H9 (cell line): ENCODE results near the gene CFAP45. TPM values are rescaled to one million over a fixed set of nuclear protein-coding genes. Genes with fewer than 3 reads are reported as not detected.

Experiments
- DNase-seq: peaks from one replicate; pipeline ENCODE4 v3.0.0-alpha.2; 2017
- H2AFZ ChIP-seq: one replicate; pipeline ENCODE4 v1.6.1; 2013; ENCODE audit warnings: mild to moderate bottlenecking, low read length, control low read depth, moderate library complexity
- H2AK5ac ChIP-seq: 2 replicates; pipeline ENCODE4 v1.6.1; 2013; ENCODE audit warnings: low read length, control low read depth, mixed read lengths; ENCODE audit not compliant: insufficient read length
- H2BK120ac ChIP-seq: one replicate; pipeline ENCODE4 v1.6.1; 2013; ENCODE audit warnings: low read depth, mild to moderate bottlenecking, low read length, control low read depth, inconsistent platforms; ENCODE audit not compliant: poor library complexity, severe bottlenecking
- H2BK12ac ChIP-seq: 2 replicates; pipeline ENCODE4 v1.6.1; 2013; ENCODE audit warnings: low read length, control low read depth, mixed read lengths, low read depth; ENCODE audit not compliant: insufficient read length
- H2BK15ac ChIP-seq: 2 replicates; pipeline ENCODE4 v1.6.1; 2013; ENCODE audit warnings: low read depth, low read length, control low read depth
- H2BK20ac ChIP-seq: one replicate; pipeline ENCODE4 v1.6.1; 2013; ENCODE audit warnings: low read depth, mild to moderate bottlenecking, low read length, control low read depth, inconsistent platforms; ENCODE audit not compliant: poor library complexity, severe bottlenecking
- H2BK5ac ChIP-seq: 2 replicates; pipeline ENCODE4 v1.6.1; 2013; ENCODE audit warnings: low read length, control low read depth, mixed read lengths; ENCODE audit not compliant: insufficient read length
- H3K14ac ChIP-seq: 2 replicates; pipeline ENCODE4 v1.6.1; 2013; ENCODE audit warnings: low read length, control low read depth; ENCODE audit not compliant: insufficient read depth
- H3K18ac ChIP-seq: 2 replicates; pipeline ENCODE4 v1.6.1; 2013; ENCODE audit warnings: low read depth, mild to moderate bottlenecking, mixed read lengths, low read length, control low read depth; ENCODE audit not compliant: insufficient read length
- H3K23ac ChIP-seq: 2 replicates; pipeline ENCODE4 v1.6.1; 2013; ENCODE audit warnings: low read length, control low read depth, mixed read lengths, low read depth; ENCODE audit not compliant: insufficient read length
- H3K23me2 ChIP-seq: 2 replicates; pipeline ENCODE4 v1.6.1; 2013; ENCODE audit warnings: low read depth, mild to moderate bottlenecking, mixed read lengths, low read length, control low read depth; ENCODE audit not compliant: insufficient read length, poor library complexity, severe bottlenecking
- H3K27ac ChIP-seq: 2 replicates; pipeline ENCODE4 v1.5.1; 2013; ENCODE audit warnings: low read length, control low read depth, mixed read lengths, low read depth; ENCODE audit not compliant: insufficient read length
- H3K27me3 ChIP-seq: 2 replicates; pipeline ENCODE4 v1.6.1; 2013; ENCODE audit warnings: low read length, control low read depth, inconsistent platforms; ENCODE audit not compliant: insufficient read depth
- H3K4ac ChIP-seq: 2 replicates; pipeline ENCODE4 v1.6.1; 2013; ENCODE audit warnings: low read depth, mild to moderate bottlenecking, control low read depth, inconsistent platforms, low read length, moderate library complexity
- H3K4me1 ChIP-seq: 2 replicates; pipeline ENCODE4 v1.6.1; 2013; ENCODE audit warnings: low read length, control low read depth, inconsistent platforms; ENCODE audit not compliant: insufficient read depth
- H3K4me2 ChIP-seq: 2 replicates; pipeline ENCODE4 v1.6.1; 2013; ENCODE audit warnings: low read length, control low read depth, mixed read lengths; ENCODE audit not compliant: insufficient read length, insufficient read depth
- H3K56ac ChIP-seq: 2 replicates; pipeline ENCODE4 v1.6.1; 2013; ENCODE audit warnings: low read depth, mild to moderate bottlenecking, mixed read lengths, low read length, control low read depth; ENCODE audit not compliant: insufficient read length
- H3K79me1 ChIP-seq: 2 replicates; pipeline ENCODE4 v1.6.1; 2013; ENCODE audit warnings: low read depth, mild to moderate bottlenecking, moderate library complexity, low read length, control low read depth, inconsistent platforms; ENCODE audit not compliant: insufficient read depth, poor library complexity, severe bottlenecking
- H3K79me2 ChIP-seq: 2 replicates; pipeline ENCODE4 v1.6.1; 2013; ENCODE audit warnings: low read length, control low read depth, inconsistent platforms; ENCODE audit not compliant: insufficient read depth
- H3K9ac ChIP-seq: 2 replicates; pipeline ENCODE4 v1.6.1; 2013; ENCODE audit warnings: low read length, control low read depth, mixed read lengths; ENCODE audit not compliant: insufficient read length; ENCODE audit errors: extremely low read depth
- H3K9me3 ChIP-seq: one replicate; pipeline ENCODE4 v1.6.1; 2013; ENCODE audit warnings: low read depth, low read length, inconsistent platforms; ENCODE audit not compliant: control insufficient read depth
- H3T11ph ChIP-seq: one replicate; pipeline ENCODE4 v1.6.1; 2013; ENCODE audit warnings: mild to moderate bottlenecking, low read length, control low read depth, inconsistent platforms
- H4K20me1 ChIP-seq: one replicate; pipeline ENCODE4 v1.6.1; 2013; ENCODE audit not compliant: control insufficient read depth, insufficient read length, insufficient read depth
- H4K5ac ChIP-seq: 2 replicates; pipeline ENCODE4 v1.6.1; 2013; ENCODE audit warnings: low read depth, mild to moderate bottlenecking, mixed read lengths, low read length, control low read depth; ENCODE audit not compliant: insufficient read length
- H4K8ac ChIP-seq: replicated peaks from 2 replicates; pipeline ENCODE4 v1.6.1; 2013; ENCODE audit warnings: low read length, control low read depth, mixed read lengths, low read depth; ENCODE audit not compliant: insufficient read length
- H4K91ac ChIP-seq: 2 replicates; pipeline ENCODE4 v1.6.1; 2013; ENCODE audit warnings: low read depth, mild to moderate bottlenecking, moderate library complexity, mixed read lengths, low read length, control low read depth; ENCODE audit not compliant: insufficient read length
- H3K27ac Mint-ChIP-seq, 3 experiments: 2 replicates in 2 of 3; 3 replicates in 1 of 3; pipeline ENCODE4 v1.8.0; 2020 to 2021; ENCODE audit warnings: mixed read lengths in 3 of 3, mild to moderate bottlenecking in 1 of 3, moderate library complexity in 1 of 3
- H3K27me3 Mint-ChIP-seq: 2 replicates; pipeline ENCODE4 v1.8.0; 2021; ENCODE audit warnings: low read depth, mild to moderate bottlenecking, moderate library complexity, mixed read lengths
- H3K36me3 Mint-ChIP-seq, 3 experiments: 2 replicates in 2 of 3; 3 replicates in 1 of 3; pipeline ENCODE4 v1.8.0; 2020 to 2021; ENCODE audit warnings: low read depth in 3 of 3, mixed read lengths in 3 of 3; ENCODE audit not compliant: insufficient read depth in 1 of 3
- H3K4me1 Mint-ChIP-seq, 2 experiments: 2 replicates each; pipeline ENCODE4 v1.8.0; 2020; ENCODE audit warnings: mixed read lengths in 2 of 2
- H3K4me3 Mint-ChIP-seq, 2 experiments: 2 replicates in 1 of 2; 3 replicates in 1 of 2; pipeline ENCODE4 v1.8.0; 2020 to 2021; ENCODE audit warnings: mild to moderate bottlenecking in 2 of 2, mixed read lengths in 2 of 2, moderate library complexity in 1 of 2
- H3K9me3 Mint-ChIP-seq, 2 experiments: 2 replicates in 1 of 2; 3 replicates in 1 of 2; pipeline ENCODE4 v1.8.0; 2020; ENCODE audit warnings: mild to moderate bottlenecking in 2 of 2, mixed read lengths in 2 of 2, moderate library complexity in 1 of 2
- WGBS: extraction: QIAGEN DNeasy Blood & Tissue Kit; methylation state at CpG from one replicate; pipeline ENCODE4 v1.1.7; 2013; ENCODE audit warnings: missing lambda C conversion rate, low lambda C conversion rate, mixed read lengths; ENCODE audit not compliant: insufficient read length; ENCODE audit errors: extremely low coverage; 5-methylcytosine and 5-hydroxymethylcytosine counted together
- total RNA-seq: library from RNA; stranded (reverse); gene quantifications from 2 replicates; pipeline ENCODE4 v1.2.1, GENCODE V29; 2021
- TF ChIP-seq, protein P1 (sequence below): fragments of 200-600 bp; sonication (generic); conservative IDR thresholded peaks from 3 replicates; pipeline ENCODE4 v1.8.0; 2021; ENCODE audit warnings: antibody characterized with exemption, mild to moderate bottlenecking

The CFAP45 gene
- total RNA-seq, 1 experiment from 2014 or later: 0.85 TPM

GRCh38 chr1:159943908-159944622 is 44.1 kb upstream of the CFAP45 start:
- no peaks in the 10 kb centered on the region for H3K79me2 ChIP-seq
- H2BK20ac ChIP-seq: no peak overlapping the region
- H3K4me1 ChIP-seq: no peaks in the 10 kb centered on the region; the same call in 1 of the 2 replicates
- H2BK15ac ChIP-seq: no peak overlapping the region
- Mint-ChIP-seq H3K4me1 (peaks cover 29 to 56% of the 10 kb centered on the region in 2 experiments), H3K36me3 (peaks cover 4 to 13% (median 8%) of the 10 kb centered on the region in 3 experiments; a peak in 6 of 7 replicates), H3K9me3 (no peaks in the 10 kb centered on the region), H3K4me3 (peak overlapping the region in 1 of 2 experiments; percentile 92; a peak in 2 of 5 replicates), H3K27ac (0 out of 7 replicates have a peak overlapping the region, but pooled peaks of 1 of the 3 experiments have one; percentile 56), H3K27me3 (peaks cover 3% of the 10 kb centered on the region)
- H4K91ac ChIP-seq: no peak overlapping the region
- H3K4ac ChIP-seq: no peak overlapping the region
- no peak overlapping the region for H3K23ac ChIP-seq
- TF ChIP-seq, protein P1, sequence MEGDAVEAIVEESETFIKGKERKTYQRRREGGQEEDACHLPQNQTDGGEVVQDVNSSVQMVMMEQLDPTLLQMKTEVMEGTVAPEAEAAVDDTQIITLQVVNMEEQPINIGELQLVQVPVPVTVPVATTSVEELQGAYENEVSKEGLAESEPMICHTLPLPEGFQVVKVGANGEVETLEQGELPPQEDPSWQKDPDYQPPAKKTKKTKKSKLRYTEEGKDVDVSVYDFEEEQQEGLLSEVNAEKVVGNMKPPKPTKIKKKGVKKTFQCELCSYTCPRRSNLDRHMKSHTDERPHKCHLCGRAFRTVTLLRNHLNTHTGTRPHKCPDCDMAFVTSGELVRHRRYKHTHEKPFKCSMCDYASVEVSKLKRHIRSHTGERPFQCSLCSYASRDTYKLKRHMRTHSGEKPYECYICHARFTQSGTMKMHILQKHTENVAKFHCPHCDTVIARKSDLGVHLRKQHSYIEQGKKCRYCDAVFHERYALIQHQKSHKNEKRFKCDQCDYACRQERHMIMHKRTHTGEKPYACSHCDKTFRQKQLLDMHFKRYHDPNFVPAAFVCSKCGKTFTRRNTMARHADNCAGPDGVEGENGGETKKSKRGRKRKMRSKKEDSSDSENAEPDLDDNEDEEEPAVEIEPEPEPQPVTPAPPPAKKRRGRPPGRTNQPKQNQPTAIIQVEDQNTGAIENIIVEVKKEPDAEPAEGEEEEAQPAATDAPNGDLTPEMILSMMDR: no peak
- H3K27ac ChIP-seq: no peak overlapping the region
- peaks cover 10% of the 10 kb centered on the region for H3K23me2 ChIP-seq
- WGBS: no CpG with 5 or more reads among the region's 9 CpGs
- H4K5ac ChIP-seq: no peak overlapping the region
- H3K79me1 ChIP-seq: no peaks in the 10 kb centered on the region
- H3K4me2 ChIP-seq: no peak overlapping the region
- no peak overlapping the region for H3K18ac ChIP-seq
- H3T11ph ChIP-seq: no peak overlapping the region
- H2AFZ ChIP-seq: no peak overlapping the region
- no peak overlapping the region for H3K14ac ChIP-seq
- no peak overlapping the region for H2AK5ac ChIP-seq
- no peak overlapping the region for H3K9ac ChIP-seq
- no peak overlapping the region for H2BK120ac ChIP-seq
- no peak overlapping the region for H3K56ac ChIP-seq
- H3K9me3 ChIP-seq: no peaks in the 10 kb centered on the region
- no peak overlapping the region for H2BK12ac ChIP-seq
- no peak for DNase-seq
- no peaks in the 10 kb centered on the region for H3K27me3 ChIP-seq
- H4K8ac ChIP-seq: no peak overlapping the region
- H4K20me1 ChIP-seq: no peaks in the 10 kb centered on the region
- no peak overlapping the region for H2BK5ac ChIP-seq
